ENCODE measurements around the gene NTN1. TPM values are rescaled to one million over a fixed set of nuclear protein-coding genes. Genes with fewer than 3 reads are reported as not detected.

NTN1 gene
- total and polyA plus RNA-seq, 2 of the 13 experiments (the other 11 are each of a cell fraction or from before 2014, with no cell fraction given) = 0.04 to 0.05 TPM

DNA sequence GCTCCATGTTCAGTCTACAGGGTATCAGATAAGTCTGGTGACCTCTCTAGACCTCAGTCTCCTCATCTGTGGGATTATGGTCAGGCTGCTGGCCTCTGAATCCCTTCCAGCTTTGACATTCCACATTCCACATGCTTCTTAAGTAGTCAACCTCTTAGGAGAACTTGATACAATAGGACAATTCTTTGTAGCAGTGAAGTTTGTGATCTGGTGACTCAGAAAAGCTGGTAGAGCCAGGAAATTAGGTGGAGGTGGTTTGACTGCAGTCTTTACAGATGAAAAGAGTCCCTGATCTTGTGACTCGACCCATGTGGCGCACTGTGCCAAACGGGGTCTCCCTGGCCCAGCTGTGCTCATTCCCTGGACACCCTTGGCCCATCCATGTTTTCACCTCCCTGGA lies 147.8 kb downstream of the NTN1 start (continued):
- TF ChIP-seq, protein P1, sequence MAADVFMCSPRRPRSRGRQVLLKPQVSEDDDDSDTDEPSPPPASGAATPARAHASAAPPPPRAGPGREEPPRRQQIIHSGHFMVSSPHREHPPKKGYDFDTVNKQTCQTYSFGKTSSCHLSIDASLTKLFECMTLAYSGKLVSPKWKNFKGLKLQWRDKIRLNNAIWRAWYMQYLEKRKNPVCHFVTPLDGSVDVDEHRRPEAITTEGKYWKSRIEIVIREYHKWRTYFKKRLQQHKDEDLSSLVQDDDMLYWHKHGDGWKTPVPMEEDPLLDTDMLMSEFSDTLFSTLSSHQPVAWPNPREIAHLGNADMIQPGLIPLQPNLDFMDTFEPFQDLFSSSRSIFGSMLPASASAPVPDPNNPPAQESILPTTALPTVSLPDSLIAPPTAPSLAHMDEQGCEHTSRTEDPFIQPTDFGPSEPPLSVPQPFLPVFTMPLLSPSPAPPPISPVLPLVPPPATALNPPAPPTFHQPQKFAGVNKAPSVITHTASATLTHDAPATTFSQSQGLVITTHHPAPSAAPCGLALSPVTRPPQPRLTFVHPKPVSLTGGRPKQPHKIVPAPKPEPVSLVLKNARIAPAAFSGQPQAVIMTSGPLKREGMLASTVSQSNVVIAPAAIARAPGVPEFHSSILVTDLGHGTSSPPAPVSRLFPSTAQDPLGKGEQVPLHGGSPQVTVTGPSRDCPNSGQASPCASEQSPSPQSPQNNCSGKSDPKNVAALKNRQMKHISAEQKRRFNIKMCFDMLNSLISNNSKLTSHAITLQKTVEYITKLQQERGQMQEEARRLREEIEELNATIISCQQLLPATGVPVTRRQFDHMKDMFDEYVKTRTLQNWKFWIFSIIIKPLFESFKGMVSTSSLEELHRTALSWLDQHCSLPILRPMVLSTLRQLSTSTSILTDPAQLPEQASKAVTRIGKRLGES (CRISPR knock-in tag; IDR thresholded peaks at IDR 0.05; ENCODE audit: borderline replicate concordance) = no peak
- TF ChIP-seq FOXM1 (CRISPR knock-in tag; IDR thresholded peaks at IDR 0.05) = no peak
- TF ChIP-seq MTA1 (CRISPR knock-in tag; IDR thresholded peaks at IDR 0.05; ENCODE audit: borderline replicate concordance) = no peak
- TF ChIP-seq MYNN (CRISPR knock-in tag; IDR thresholded peaks at IDR 0.05; ENCODE audit: low read depth) = no peak
- TF ChIP-seq XBP1 (CRISPR knock-in tag; IDR thresholded peaks at IDR 0.05) = no peak
- TF ChIP-seq ZNF710 (CRISPR knock-in tag; IDR thresholded peaks at IDR 0.05; ENCODE audit: borderline replicate concordance) = no peak
- no peak for TF ChIP-seq PLRG1 (conservative IDR thresholded peaks at IDR 0.05)
- no peak for TF ChIP-seq ZNF607 (CRISPR knock-in tag; IDR thresholded peaks at IDR 0.05; ENCODE audit: borderline replicate concordance)
- no peak for TF ChIP-seq THAP11 (CRISPR knock-in tag; IDR thresholded peaks at IDR 0.05)
- no peak for TF ChIP-seq SRY (CRISPR knock-in tag; IDR thresholded peaks at IDR 0.05)
- TF ChIP-seq ZNF570 (CRISPR knock-in tag; IDR thresholded peaks at IDR 0.05; ENCODE audit: borderline replicate concordance) = no peak
- no peak for TF ChIP-seq ZNF256 (CRISPR knock-in tag; conservative IDR thresholded peaks at IDR 0.05)
- no peak for TF ChIP-seq MYC (CRISPR knock-in tag; IDR thresholded peaks at IDR 0.05; ENCODE audit: borderline replicate concordance)

Measured in HepG2 (cell line).